ENCODE data around the gene RB1.

Gene RB1

GRCh38 chr13:48500652-48501197 is 197.2 kb downstream of the RB1 start:
- DNase-seq: no peak

GRCh38 chr13:48501705-48502104 is 198.2 kb downstream of the RB1 start:
- no peak for DNase-seq

DNA sequence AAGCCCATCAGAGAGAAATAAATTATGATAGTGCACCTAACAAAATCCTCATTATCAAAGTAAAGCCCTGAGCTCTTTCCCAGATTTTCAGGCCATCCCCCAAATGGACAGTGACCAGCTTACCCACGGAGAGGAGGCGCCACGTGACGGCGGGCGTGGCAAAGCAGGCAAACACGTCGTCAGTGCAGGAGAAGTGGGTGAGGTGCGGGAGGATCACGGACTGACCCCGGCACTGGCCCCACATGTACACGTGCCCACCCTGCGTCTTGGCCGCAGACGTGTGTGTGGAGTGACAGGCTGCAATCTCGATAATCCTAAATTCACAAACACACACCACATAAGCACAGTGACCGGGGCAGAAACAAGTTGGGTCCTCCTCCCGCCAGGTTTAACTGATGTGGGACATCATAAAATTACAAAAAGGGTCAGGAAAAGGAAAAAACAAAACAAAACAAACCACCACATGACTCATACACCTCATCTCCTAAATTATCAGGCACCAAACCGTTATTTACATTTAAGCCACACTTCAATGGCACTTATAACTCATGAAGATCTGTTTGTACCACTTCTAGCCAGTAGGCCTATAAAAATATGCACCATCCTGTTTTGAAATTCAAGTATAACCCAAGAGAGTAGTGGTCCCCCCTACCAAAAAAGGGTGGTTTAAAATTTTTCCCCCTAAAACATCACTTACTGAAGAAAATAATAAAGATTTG is 199.2 kb downstream of the RB1 start:
- DNase-seq: no peak

GRCh38 chr13:48504606-48505005 is 201.1 kb downstream of the RB1 start:
- DNase-seq: no peak

- no peak for DNase-seq
These were observed 201.5 kb downstream of the RB1 start for GRCh38 chr13:48505012-48505411.

DNA sequence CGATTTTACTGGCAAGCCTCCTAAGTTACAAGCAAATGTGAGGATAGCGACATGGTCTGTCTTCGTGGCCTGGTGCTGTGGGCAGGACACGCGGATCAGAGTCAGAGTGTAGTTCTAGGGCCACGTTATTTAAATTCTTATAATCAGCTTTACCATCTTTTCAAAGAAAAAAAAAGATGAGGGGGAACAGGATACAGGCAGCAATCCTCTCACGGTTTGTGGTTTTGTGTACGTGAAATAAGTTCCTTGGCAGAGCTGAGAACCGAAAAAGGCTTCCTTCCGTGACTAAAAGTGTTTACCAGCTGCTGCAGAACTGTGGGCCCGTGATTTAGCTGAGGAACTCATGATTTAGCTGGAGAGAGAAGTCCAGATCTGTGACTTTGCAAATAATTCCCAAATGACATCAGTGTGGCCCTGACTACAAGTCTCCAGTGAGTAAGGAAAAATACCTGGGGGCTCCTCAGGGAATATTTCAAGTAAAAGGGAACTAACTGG is 202.1 kb downstream of the RB1 start:
- DNase-seq: no peak

DNA sequence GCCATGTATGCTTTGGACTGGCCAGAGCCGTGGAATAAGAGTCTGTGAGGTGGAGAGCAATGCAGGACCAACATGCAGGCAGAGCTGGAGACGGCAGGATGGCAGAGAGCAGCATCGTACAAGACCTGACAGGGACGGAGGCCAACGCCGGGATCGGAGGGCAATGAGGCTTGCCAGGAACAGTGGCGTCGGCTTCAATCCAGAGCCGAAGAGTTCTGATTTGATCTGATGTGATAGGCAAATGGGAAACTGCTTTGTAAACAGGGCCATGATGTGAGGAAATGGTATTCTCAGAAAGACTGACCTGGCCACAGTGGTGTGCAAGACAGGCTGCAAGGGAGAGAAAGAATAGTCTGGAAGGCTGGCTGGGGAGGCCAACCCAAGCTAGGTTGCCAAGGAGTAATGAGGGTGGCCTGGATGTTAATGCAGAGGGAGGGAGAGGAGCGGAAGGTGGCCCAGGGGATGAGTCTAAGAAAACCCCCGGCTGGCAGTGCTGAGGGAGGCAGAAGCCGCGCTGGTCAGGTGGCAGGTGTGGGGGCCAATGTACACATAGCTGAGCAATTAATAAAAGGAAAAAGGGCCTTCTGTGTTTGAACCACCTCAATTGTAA is 202.6 kb downstream of the RB1 start:
- no peak for DNase-seq

DNA sequence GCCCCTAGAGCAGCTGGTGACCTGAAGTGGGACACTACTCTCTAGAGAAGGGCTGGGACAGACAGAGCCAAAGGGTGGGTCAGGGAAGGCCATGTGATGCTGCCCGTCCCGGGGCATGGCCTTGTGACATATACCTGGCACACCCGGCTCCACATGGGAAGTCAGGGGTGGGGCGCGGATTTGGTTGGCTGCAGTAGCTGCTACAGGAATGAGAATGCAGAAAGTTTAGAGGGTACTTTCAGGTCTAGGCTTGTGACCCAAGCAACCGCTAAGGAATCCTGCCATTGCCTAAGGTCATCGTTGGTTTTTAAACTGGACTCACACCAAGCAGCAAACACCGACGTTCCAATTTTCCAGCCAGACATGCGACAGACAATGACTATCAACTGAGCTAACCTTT is 203.5 kb downstream of the RB1 start:
- no peak for DNase-seq

GRCh38 chr13:48508011-48508410 is 204.5 kb downstream of the RB1 start:
- no peak for DNase-seq

GRCh38 chr13:48510698-48511097 is 207.1 kb downstream of the RB1 start:
- DNase-seq: no peak

- DNase-seq: no peak
These were observed 208.2 kb downstream of the RB1 start for GRCh38 chr13:48511621-48512230.

- no peak for DNase-seq
These were observed 211.2 kb downstream of the RB1 start for GRCh38 chr13:48514793-48515192.

- DNase-seq: no peak
These were observed 212.2 kb downstream of the RB1 start for GRCh38 chr13:48515732-48516131.

DNA sequence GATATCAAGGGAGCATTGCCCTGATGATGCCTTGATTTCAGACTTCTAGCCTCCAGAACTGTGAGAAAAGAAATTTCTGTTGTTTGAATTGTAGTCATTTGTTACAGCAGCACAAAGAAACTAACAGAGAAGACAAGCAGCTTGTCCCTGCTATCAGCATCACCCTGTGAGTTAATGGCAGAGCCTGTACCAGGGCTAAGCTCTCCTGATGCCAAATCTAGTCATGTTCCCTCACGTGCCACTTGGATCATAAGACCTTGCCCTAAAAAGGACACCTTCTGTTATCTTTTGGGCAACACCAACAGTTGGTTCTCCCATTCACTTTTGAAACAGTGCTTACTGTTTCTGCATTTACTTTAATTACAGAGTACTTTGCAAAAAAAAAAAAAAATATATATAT is 214.5 kb downstream of the RB1 start:
- DNase-seq: no peak

- no peak for DNase-seq
These were observed 222.7 kb downstream of the RB1 start for GRCh38 chr13:48526286-48526685.

- no peak for DNase-seq
These were observed 224.4 kb downstream of the RB1 start for GRCh38 chr13:48527955-48528354.

GRCh38 chr13:48528720-48529119 is 225.2 kb downstream of the RB1 start:
- DNase-seq: no peak

DNA sequence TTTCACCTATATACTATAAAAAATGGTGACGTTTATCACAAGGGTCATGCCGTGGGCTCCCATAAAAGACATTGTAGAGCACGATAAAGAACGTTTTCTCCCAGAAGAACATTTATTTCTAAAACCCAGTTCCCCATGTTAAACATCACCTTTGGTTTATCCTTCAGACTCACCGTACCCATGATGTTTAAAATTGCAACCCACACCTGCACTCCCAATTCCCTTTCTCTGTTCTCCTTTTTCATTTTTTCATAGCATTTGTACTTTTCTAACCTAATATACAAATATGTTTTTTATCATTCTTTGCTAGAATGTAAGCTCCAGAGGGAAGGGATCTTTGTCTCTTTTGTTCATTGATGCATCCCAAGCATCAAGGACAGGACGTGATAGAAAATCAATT is 227.3 kb downstream of the RB1 start:
- DNase-seq: no peak

Measured in NCI-H446 treated with DMSO at 0.1 percent for 48 hours (cell line).